Measurements from ENCODE around the gene RNF19B.

Gene RNF19B

DNA sequence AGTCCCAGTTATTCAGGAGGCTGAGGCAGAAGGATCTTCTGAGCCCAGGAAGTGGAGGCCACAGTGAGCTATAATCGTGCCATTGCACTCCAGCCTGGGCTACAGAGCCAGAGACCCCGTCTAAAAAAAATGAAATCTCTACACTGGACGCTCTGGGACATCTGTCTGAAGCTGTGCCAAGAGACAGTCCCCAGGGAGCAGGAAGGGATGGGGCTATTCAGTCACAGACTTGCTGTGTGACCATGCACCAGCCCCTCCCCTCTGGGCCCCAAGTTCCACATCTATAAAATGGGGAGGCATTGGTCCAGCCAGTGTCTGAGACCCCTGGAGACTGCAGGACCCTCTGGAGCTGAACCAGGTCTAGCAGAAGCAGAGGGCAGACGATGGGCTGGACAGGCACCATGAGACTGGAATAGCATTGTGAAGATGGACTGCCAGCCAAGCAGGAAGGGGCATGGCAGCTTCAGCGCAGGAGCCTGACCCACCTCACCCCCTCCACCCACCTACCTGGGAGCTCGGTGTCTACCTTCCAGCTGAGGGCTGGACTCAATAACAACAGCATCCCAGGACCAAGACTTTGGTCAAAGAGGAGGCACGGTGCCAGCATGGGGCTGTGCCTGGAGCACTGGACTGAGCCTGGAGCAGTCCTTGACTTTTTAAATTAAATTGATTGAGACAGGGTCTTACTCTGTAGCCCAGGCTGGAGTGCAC is 64.9 kb downstream of the RNF19B start:
- DNase-seq, result no peak

DNA sequence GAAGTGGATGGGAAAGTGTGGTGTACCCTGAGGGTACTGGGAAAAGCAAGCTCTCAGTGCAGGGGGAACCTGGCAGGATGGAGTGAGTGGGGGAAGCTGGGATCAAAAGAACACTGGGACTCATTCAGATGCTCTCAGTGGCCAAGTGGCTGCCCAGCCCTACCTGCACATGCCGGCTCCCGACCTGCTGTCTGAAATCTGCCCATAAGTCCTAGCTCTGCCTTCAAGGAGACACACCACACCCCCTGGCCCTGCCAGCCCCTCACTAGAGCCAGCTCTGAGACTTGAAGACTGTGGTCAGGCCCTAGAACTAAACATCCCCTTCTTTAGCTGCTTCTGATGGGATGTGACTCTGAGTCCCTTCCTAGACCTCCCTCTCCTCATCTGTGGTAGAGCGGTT is 65.7 kb downstream of the RNF19B start:
- DNase-seq, result no peak

DNA sequence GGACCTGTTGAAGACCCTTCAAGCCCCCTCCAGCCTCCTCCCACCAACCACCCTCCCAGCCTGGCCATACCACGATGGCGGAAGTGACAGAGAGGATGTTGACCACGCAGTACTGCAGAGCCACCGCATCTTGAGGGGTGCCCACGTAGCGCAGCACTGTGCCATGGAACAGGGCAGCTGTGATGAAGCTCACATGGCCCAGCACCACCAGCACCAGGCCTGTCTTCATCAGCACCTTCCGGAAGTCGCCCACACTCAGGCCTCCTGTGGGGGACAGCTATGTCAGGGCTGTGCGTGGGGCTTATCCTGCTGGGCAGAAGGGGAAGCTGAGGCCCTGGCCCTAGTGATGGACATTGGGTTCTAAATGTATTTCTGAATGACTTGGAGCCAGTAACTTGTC is 66.6 kb downstream of the RNF19B start:
- no peak for DNase-seq

DNA sequence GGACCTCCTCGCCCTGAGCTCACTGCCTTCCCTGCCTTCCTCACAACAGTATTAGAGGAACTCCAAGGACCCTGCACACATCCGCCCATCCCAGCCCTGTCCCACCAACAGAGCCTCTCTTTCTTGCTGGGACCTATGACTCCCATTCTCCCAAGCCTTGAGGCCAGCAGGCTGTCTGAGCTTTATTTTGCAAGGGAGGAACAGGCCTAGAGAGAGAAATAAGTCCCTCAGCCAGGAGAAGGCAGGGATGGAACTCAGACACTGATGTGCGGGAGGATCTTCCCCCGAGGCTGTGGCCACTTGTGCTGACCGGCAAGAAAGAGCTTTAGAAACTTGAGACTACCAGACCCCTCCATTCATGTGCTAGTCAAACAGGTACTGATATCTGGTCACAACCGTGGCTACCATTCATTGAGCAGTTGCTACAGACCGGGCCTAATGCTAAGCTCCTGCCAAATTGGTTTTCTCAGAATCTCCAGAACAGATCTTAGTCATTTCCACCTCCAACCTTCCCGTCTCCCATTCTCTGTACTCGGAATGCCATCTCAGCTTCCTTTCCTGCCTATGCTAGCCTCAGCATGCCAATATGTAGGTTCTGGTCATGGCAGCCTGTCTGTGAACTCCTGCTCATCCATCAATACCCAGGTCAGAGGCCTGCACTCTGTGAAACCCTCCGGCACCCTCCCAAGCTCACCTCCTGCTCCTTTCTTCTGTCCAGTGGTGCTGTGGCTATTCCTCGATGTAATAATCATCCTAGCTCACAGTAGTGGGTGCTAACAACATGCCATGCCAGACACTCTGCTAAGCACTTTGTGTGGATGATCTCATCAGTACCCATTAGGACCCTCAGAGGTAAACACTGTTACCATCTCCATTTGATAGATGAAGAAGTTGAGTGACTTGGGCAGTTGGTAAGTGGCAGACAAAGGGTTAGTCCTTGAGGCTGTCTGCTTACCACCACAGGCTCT is 67.2 kb downstream of the RNF19B start:
- DNase-seq, result no peak

DNA sequence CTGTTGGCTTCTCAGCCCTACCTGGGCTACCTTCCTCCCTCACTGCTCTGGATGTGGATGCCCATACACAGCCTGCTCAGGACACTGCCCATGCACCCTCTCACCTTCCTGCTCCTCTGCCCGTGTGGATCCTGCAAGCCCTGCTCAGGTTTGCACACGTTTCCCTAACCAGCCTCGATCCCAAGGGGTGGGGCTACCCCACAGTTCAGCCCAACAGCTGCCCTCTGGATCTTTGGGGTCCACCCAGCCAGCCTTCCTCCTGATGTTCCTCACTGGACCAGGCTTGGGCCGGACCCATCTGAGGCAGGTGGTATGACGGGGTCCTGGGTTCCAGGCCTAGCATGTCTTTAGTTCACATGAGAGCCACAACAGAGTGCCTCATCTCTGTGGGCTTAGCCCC is 68.2 kb downstream of the RNF19B start:
- no peak for DNase-seq

DNA sequence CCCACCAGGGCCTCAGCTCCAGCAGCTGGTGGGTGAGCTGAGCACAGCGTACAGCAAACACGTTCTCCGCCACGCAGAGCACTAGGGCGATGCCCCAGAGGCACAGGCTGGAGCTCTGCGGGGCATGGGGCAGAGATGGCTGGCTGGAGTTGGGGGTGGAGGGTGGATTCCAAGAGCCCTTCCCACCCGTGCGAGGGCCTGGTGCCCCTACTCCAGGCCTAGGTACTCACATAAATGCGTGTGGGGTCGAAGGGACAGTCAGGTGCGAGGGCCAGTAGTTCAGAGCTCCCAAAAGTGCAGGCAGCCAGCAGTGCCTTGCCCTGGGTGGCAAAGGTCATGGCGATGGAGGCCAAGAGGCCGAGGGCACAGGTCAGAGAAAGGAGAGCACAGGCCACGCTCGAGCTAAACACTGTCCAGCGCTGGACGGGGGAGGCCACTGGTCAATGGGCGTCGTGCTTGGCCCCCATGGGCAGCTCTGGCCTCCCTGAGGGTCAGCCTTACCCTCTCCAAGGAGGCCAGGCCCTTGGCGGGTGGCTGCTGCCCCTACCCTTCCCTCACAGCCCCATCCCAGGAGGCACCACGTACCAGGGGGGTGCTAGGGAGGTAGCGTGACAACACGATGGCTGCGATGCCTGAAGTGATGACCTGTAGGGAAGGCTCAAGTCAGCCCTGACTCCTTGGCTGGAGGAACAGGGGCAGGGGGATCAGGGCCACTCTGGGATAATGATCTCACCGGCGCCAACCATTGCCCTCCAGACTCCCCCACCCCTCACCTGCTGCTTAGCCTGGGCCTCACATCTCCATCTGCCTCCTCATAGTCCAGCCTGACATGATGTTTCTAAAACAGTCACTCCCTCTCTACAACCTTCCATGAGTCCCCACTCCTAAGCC is 69.0 kb downstream of the RNF19B start:
- no peak for DNase-seq

DNA sequence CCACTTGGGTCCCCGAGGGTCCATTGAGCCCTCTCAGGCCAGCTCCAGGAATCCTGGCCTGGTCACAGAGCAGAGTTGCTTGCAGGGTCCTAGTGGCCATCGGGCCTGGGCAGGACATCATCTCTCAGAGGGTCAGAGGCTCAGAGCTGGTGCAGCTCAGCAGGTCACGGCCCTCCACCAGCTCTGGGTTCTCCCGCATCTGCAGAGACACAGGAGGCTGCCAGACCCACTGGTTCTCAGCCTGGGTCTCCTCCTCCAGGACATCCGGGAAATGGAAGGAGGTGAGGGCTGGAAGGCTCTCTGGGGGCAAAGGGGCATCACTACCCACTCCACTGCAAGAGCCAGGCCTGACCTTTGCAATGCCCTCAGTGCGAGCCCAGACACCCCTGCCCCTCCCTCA is 69.9 kb downstream of the RNF19B start:
- DNase-seq, result no peak

DNA sequence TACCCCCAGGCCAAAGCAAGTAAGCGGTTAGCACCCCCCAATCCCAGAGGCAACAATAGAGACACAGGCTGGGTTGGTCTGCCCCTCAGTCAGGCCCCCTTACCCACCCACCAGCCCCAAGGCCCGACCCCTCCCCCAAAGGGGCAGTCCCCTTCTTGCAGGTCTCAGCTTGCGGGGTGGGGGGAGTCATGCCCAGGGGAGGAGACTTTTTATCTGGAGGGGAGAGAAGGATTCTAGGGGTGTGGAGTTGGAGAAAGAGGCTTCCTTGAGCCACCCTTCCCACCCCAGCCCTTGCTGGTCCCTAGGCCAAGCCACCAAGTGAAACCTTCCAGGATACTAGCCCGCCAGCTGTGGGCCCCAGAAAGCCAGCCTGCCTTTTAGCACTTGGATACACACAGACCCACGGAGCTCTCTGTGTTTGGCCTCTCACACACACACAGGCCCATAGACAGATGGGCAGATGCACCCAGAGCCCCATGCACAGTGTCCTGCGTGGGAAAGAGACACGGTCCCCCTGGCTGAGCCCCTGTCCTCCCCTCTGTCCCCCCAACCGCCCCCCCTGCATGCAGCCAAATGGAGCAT is 70.5 kb downstream of the RNF19B start:
- DNase-seq, result peak; percentile 42

DNA sequence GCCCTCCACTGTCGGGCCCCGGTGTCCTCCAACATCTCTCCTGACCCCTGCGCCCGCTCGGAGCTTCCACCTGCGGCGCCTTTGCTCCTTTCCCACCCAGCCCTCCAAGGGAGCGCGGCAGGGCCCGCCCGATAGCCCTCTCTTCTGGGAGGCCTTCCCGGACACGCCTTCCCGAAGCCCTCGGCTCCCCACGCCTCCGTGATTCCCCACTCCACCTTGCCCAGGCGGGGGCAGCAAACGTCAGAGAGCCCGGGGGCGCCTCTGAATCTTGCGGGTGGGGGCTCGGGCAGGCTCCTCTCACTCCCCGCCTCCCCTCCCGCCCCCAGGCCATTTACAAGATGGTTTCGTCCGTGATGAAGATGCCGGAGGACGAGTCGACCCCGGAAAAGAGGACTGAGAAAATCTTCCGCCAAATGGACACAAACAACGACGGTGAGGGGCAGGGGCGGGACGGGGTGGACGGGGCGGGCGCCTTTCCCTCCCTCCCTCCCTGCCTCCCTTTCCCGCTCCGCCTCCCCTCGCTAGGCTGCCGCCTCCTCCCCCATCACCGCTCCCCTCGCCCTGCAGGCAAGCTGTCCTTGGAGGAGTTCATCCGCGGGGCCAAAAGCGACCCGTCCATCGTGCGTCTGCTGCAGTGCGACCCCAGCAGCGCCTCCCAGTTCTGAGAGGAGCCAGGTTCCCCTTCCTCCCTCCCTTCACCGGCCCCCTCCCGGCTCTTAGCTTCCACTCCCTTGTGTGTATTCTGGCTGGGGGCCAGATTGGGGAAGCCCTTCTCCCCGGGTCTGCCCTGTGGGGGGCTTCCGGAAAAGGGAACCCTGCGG is 71.2 kb downstream of the RNF19B start:
- peak; percentile 48 for DNase-seq

DNA sequence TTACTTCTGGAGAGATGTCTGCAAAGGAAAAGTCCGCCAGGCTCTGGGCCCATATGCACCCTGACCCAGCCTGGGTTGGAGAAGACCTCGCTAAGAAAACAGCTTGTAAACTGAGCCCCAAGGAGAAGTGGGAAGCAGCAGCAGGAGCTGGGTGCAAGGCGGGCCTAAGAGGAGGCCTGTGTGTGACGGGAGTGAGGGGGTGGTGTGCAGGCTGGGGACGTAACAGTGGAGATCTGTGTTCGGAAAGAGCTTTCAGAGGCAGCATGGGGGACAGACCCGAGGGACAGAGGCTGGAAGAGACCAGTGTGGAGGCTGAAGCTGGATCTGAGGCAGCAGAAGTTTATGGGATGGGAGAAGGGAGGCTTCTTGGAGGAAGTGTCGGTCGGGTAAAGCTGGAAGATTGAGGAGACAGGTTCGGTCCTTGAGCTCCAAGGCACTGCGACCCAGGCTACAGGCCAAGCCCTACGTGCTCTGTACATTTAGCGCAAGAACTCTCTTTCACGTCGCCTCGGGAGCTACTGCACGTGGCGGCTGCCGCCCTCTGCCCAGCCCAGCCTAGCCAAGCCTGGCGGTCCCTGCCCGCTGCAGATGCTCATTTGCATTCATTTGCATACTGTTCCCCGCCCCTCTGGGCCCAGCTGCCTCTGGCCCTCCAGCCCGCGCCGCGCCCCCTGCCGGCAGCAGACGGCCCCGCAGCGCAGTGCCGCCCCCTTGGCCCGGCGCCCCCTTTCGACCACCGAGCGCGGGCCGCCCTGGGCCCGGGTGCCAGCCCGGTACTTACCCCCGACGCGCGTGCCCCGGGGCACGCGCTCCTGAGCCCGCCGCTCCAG is 72.0 kb downstream of the RNF19B start:
- peak; percentile 64 for DNase-seq

DNA sequence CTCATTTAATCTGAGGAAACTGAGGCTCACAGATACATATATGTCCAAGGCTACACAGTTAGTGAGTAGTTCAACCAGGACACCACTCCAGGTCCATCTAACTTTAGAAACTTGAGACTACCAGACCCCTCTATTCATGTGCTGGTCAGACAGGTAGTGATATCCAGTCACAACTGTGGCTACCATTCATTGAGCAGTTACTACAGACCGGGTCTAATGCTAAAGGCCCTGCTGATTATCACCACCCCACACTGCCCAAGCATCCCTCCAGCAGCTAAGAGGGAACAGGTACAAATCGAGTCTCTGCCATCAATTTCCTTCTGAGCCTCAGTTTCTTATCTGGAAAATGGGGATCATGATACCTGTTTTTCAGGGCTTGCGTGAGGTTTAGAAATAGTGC is 73.0 kb downstream of the RNF19B start:
- DNase-seq, result no peak

DNA sequence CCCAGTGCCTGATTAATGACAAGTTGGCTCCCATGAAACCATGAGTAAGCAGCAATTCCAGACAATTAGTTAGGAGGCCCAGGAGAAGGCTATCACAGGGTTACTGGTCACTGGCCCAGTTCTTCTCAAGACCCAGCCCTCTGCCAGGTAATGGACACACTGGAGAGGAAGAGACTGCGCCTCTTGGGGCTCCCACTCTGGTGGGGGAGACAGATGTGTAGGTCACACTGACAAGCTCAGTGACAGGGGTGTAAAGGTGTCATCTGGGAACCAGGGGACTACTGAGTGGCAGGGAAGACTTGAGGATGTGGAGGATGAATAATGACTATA is 73.4 kb downstream of the RNF19B start:
- DNase-seq, result no peak

DNA sequence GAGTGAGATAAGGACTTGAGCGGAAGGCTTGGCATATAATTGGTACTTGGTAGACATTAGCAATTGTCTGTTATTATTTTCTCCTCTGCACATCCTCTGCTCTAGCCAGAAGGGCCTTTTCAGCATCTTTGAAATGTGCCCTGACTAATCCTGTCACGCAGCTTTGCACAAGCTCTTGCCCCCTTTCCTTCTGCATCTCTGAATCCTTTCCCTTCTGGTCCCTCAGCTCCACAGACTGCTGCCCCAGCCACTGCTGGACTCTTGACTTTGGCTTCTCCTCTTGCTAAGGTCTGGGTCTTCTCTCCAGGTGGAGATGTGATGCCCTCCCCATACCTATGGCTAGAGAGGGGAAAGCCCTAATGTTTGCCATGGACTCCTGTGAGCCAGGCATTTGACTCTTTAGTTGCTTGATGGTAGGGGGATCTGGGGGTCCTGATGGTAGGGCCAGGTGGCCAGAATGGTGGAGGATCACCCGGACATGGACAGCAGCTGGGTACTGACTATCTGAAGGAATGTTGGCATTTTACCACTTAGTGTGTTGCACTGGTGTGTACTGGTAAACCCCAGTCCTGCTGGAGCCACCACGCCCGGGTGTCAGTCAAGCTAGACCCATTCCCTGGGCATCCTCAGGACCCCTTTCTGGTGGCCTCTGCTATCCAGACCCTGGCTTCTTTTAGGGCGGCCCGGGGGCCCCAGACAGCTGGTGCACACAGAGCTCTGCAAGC is 73.9 kb downstream of the RNF19B start:
- no peak for DNase-seq

DNA sequence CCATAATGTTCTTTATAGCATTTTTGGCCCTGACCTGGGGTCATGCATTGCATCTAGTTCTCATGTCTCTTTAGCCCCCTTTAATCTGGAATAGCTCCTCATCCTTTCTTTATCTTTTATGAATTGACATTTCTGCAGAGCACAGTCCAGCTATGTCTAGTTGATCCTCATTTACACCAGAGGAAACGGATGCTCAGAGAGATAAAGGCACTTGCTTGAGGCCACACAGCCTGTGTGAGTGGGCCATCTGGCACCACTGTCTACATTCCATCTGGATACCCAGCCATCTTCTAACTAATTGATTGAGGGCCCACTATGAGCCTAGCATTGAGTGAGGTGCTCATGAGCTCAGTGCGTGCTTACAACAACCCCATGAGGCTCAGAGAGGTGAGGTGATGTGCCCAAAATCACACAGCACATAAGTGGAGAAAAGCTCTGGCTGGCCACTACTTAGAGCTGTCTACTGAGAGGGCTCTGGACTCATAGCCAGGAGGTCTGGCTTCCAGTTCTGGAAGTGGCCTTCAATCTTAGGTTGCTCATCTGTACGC is 74.8 kb downstream of the RNF19B start:
- DNase-seq, result no peak

DNA sequence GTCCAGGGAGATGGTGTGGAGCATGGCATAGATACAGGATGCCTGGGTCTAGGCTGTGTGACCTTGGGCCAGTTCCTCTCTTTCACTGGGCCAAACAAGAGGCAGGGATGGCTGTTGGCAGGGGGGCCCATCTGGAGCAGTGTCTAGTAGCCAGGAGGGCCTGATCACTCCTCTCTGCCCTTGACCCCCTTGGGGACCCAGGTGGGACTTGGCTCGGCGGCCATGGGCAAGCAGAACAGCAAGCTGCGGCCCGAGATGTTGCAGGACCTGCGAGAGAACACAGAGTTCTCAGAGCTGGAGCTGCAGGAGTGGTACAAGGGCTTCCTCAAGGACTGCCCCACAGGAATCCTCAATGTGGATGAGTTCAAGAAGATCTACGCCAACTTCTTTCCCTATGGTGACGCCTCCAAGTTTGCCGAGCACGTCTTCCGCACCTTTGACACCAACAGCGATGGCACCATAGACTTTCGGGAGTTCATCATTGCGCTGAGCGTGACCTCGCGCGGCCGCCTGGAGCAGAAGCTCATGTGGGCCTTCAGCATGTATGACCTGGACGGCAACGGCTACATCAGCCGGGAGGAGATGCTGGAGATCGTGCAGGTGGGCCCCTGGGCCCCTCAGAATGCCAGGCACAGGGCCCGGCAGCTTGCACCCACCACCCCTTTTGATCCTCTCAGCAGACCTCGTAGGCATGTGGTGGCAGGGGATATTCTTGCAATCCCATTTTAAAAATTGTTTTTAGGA is 75.8 kb downstream of the RNF19B start:
- DNase-seq, result no peak

DNA sequence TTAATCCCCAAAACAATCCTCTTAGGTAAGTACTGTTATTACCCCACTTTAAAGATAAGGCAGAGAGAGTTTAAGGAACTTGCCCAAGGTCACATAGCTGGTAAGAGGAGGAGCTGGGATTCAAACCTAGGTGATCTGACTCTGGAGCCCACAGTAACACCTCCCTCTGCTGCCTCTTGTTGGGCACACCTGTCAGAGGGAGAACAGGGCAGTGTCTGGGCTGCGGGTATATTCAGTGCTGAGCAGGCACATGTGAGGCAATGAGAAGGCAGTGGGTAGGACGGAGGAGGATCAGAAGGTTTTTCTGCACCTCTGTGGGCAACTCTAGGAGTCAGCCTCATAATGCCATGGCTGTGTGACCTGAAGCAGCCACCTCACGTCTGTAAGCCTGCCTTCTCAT is 76.5 kb downstream of the RNF19B start:
- DNase-seq, result no peak

DNA sequence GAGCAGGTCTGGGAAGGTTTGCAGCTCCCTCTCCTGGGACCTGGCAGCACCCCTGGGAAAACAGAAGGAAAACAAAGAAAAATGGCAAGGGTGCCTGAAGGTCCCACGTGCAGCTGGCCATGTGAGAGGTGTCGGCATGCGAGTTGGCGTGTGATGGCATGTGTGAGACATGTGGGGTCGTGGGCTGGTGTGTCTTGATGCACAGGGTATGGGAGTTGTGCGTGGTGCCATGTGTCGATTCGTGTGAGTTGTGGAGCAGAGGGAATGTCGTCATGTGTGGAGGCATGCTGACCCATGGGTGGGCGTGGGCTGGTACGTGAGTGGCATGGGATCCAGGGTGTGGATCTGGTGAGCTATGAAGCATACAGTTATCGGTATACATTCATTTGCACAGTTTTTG is 77.0 kb downstream of the RNF19B start:
- no peak for DNase-seq

DNA sequence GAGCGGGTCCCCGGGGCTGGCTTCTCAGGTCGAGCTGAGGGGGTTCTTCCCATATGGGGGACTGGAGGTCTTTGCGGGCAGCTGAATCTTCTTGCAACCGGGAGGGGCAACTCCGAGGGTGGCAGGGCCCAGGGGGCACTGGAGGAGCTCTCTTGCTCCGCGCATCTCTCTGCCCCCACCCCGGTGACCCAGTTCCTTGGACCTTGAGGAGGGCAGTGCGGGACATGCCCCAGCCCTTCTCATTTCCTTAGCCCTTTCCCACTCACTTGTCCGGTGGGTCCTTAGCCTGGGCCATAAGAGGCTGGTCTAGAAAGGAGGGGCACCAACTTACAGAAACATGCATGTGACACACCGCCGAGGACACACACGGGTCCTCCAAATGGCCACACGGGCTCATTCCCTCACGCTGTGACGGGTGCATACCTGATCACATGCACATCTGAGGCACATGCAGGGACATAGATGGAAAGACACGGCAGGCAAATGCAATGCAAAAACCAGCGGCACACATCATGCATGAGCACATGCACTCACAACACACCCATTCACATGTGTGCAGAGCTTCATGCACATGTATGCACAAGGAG is 77.7 kb downstream of the RNF19B start:
- DNase-seq, result no peak

Data from NCI-H1694 (cell line).